GM23338 (cell line): Measurements from ENCODE around the gene ADRA2A. TPM values are rescaled to one million over a fixed set of nuclear protein-coding genes. Genes with fewer than 3 reads are reported as not detected.

Experiments used
- ATAC-seq: fragments of 200-7000 bp; cut with Tn5 transposase; 3 replicates; pipeline ENCODE4 v1.9.1; 2020
- DNase-seq: peaks from one replicate; pipeline ENCODE4 v3.0.0-alpha.2; 2015; ENCODE audit warnings: low spot score
- H2AFZ ChIP-seq: fragments of 200-600 bp; sonication (generic); 2 replicates; pipeline ENCODE4 v1.8.0; 2016; ENCODE audit warnings: antibody characterized with exemption, mild to moderate bottlenecking, moderate library complexity
- H3F3A ChIP-seq: fragments of 200-600 bp; sonication (generic); replicated peaks from 2 replicates; pipeline ENCODE4 v1.8.0; 2017; ENCODE audit warnings: antibody characterized with exemption, mixed run types, low read depth
- H3K27ac ChIP-seq: fragments of 200-600 bp; sonication (generic); 2 replicates; pipeline ENCODE4 v1.6.1; 2016; ENCODE audit warnings: low read depth
- H3K27me3 ChIP-seq: fragments of 200-600 bp; sonication (generic); 2 replicates; pipeline ENCODE4 v1.8.0; 2016; ENCODE audit warnings: mild to moderate bottlenecking, mixed run types, moderate library complexity; ENCODE audit not compliant: insufficient read depth
- H3K36me3 ChIP-seq: fragments of 200-600 bp; sonication (generic); 2 replicates; pipeline ENCODE4 v1.8.0; 2016; ENCODE audit warnings: mild to moderate bottlenecking; ENCODE audit not compliant: insufficient read depth
- H3K4me1 ChIP-seq: fragments of 200-600 bp; sonication (generic); 2 replicates; pipeline ENCODE4 v1.8.0; 2016; ENCODE audit warnings: mild to moderate bottlenecking, moderate library complexity; ENCODE audit not compliant: insufficient read depth
- H3K4me2 ChIP-seq: fragments of 200-600 bp; sonication (generic); 2 replicates; pipeline ENCODE4 v1.7.1; 2017; ENCODE audit warnings: mixed run types
- H3K4me3 ChIP-seq: fragments of 200-600 bp; sonication (generic); 2 replicates; pipeline ENCODE4 v1.6.1; 2016; ENCODE audit warnings: mixed run types
- H3K79me2 ChIP-seq: fragments of 200-600 bp; sonication (generic); replicated peaks from 2 replicates; pipeline ENCODE4 v1.8.0; 2017; ENCODE audit warnings: mild to moderate bottlenecking; ENCODE audit not compliant: insufficient read depth
- H3K9me2 ChIP-seq: fragments of 200-600 bp; sonication (generic); 2 replicates; pipeline ENCODE4 v1.8.0; 2017; ENCODE audit not compliant: insufficient read depth
- H4K20me1 ChIP-seq: fragments of 200-600 bp; sonication (generic); replicated peaks from 2 replicates; pipeline ENCODE4 v1.8.0; 2017; ENCODE audit warnings: mild to moderate bottlenecking; ENCODE audit not compliant: insufficient read depth
- H3K27ac Mint-ChIP-seq: 2 replicates; pipeline ENCODE4 v1.8.0; 2020; ENCODE audit warnings: inconsistent platforms, mild to moderate bottlenecking, moderate library complexity, mixed read lengths
- H3K27me3 Mint-ChIP-seq: 3 replicates; pipeline ENCODE4 v1.8.0; 2022; ENCODE audit warnings: low read depth, mild to moderate bottlenecking, moderate library complexity, mixed read lengths, inconsistent platforms; ENCODE audit not compliant: insufficient read depth, poor library complexity
- H3K36me3 Mint-ChIP-seq: 3 replicates; pipeline ENCODE4 v1.8.0; 2021; ENCODE audit warnings: low read depth, mild to moderate bottlenecking, inconsistent platforms, moderate library complexity, mixed read lengths
- H3K4me1 Mint-ChIP-seq: 3 replicates; pipeline ENCODE4 v1.8.0; 2020; ENCODE audit warnings: mild to moderate bottlenecking, inconsistent platforms, mixed read lengths
- H3K4me3 Mint-ChIP-seq: 3 replicates; pipeline ENCODE4 v1.8.0; 2021; ENCODE audit warnings: moderate library complexity, mild to moderate bottlenecking, inconsistent platforms, mixed read lengths
- H3K9me3 Mint-ChIP-seq: 3 replicates; pipeline ENCODE4 v1.8.0; 2020; ENCODE audit warnings: moderate library complexity, mild to moderate bottlenecking, inconsistent platforms, mixed read lengths
- CREB1 ChIP-seq: fragments of 250-450 bp; sonication (Bioruptor Pico); IDR thresholded peaks from 2 replicates; pipeline ENCODE4 v1.5.0; 2020; ENCODE audit warnings: low read depth, mild to moderate bottlenecking, moderate library complexity
- ETS1 ChIP-seq: IDR thresholded peaks from 2 replicates; pipeline ENCODE4 v1.6.1; 2016; ENCODE audit warnings: antibody characterized with exemption
- JUNB ChIP-seq: IDR thresholded peaks from one replicate; pipeline ENCODE4 v1.6.1; 2016; ENCODE audit warnings: antibody characterized with exemption; ENCODE audit not compliant: unreplicated experiment
- POLR2AphosphoS5 ChIP-seq: IDR thresholded peaks from 2 replicates; pipeline ENCODE4 v1.6.1; 2016; ENCODE audit warnings: antibody characterized with exemption, low read depth
- ZNF114 ChIP-seq: fragments of 250-450 bp; sonication (Bioruptor Pico); IDR thresholded peaks from 2 replicates; pipeline ENCODE4 v1.5.0; 2020; ENCODE audit warnings: mild to moderate bottlenecking, moderate library complexity
- ZNF462 ChIP-seq: fragments of 250-450 bp; sonication (Bioruptor Pico); IDR thresholded peaks from 2 replicates; pipeline ENCODE4 v1.5.0; 2020; ENCODE audit warnings: mild to moderate bottlenecking, moderate library complexity
- polyA plus RNA-seq: library from polyadenylated mRNA; unstranded; fragments of >200 nt; fragmentation: Nextera tagmentation; extraction: Ambion mirVana; gene quantifications from 2 replicates; pipeline ENCODE4 v1.2.1, GENCODE V29; 2016
- total RNA-seq: library from RNA; depleted of rRNA; stranded (reverse); fragments of >200 nt; shearing (Covaris generic); gene quantifications from 2 replicates; pipeline ENCODE4 v1.2.3, GENCODE V29; 2014

ADRA2A gene
- total and polyA plus RNA-seq, 2 experiments from 2014 or later = 0.60 to 2.5 TPM

GRCh38 chr10:111083222-111084095, 6.6 kb downstream of the ADRA2A start:
- H2AFZ ChIP-seq = no peak overlapping the region

GRCh38 chr10:111084366-111085255, 7.8 kb downstream of the ADRA2A start:
- H3K27me3 Mint-ChIP-seq = peaks cover 18% of the 10 kb centered on the region
- H3F3A ChIP-seq = no peaks in the 10 kb centered on the region
- H3K4me3 ChIP-seq = no peak overlapping the region
- TF ChIP-seq ZNF114 (CRISPR knock-in tag) (no peak), CREB1 (CRISPR knock-in tag) (no peak), JUNB (no peak), ETS1 (no peak), POLR2AphosphoS5 (no peak), ZNF462 (CRISPR knock-in tag) (no peak)
- H3K27me3 ChIP-seq = peaks cover 14% of the 10 kb centered on the region
- H3K4me3 Mint-ChIP-seq = no peak overlapping the region
- H3K36me3 Mint-ChIP-seq = no peaks in the 10 kb centered on the region
- no peak overlapping the region for H3K27ac Mint-ChIP-seq
- no peaks in the 10 kb centered on the region for H3K9me2 ChIP-seq
- ATAC-seq (no peak), DNase-seq (no peak)
- H3K9me3 Mint-ChIP-seq = peaks cover 4% of the 10 kb centered on the region; the same call in 2 of the 3 replicates
- no peaks in the 10 kb centered on the region for H3K4me1 ChIP-seq
- peaks cover 12% of the 10 kb centered on the region for H3K4me1 Mint-ChIP-seq
- no peak overlapping the region for H3K27ac ChIP-seq
- H3K79me2 ChIP-seq = no peaks in the 10 kb centered on the region
- no peaks in the 10 kb centered on the region for H4K20me1 ChIP-seq
- no peaks in the 10 kb centered on the region for H3K36me3 ChIP-seq
- H3K4me2 ChIP-seq = no peak overlapping the region
- H2AFZ ChIP-seq = no peak overlapping the region

More at GRCh38 chr10:111083222-111084095, 6.6 kb downstream of the ADRA2A start:
- H3K36me3 Mint-ChIP-seq = peaks cover 3% of the 10 kb centered on the region; the same call in 1 of the 3 replicates
- no peak overlapping the region for H3K4me3 ChIP-seq
- no peak for DNase-seq
- H3K4me2 ChIP-seq = no peak overlapping the region
- H3K9me3 Mint-ChIP-seq = peaks cover 10% of the 10 kb centered on the region; the same call in 2 of the 3 replicates
- peaks cover 25% of the 10 kb centered on the region for H3K27me3 Mint-ChIP-seq
- H3K27ac Mint-ChIP-seq = no peak overlapping the region
- H3F3A ChIP-seq = no peaks in the 10 kb centered on the region
- H3K9me2 ChIP-seq = no peaks in the 10 kb centered on the region
- no peaks in the 10 kb centered on the region for H4K20me1 ChIP-seq
- peaks cover 12% of the 10 kb centered on the region for H3K4me1 Mint-ChIP-seq
- no peak for TF ChIP-seq ZNF114 (CRISPR knock-in tag)
- TF ChIP-seq POLR2AphosphoS5 = no peak
- H3K36me3 ChIP-seq = no peaks in the 10 kb centered on the region
- no peak overlapping the region for H3K27ac ChIP-seq
- no peak for ATAC-seq
- H3K27me3 ChIP-seq = peaks cover 26% of the 10 kb centered on the region
- H3K4me3 Mint-ChIP-seq = no peak overlapping the region
- no peaks in the 10 kb centered on the region for H3K79me2 ChIP-seq
- H3K4me1 ChIP-seq = no peaks in the 10 kb centered on the region
